A673 (cell line): ENCODE data around the gene ROBO2. TPM values are rescaled to one million over a fixed set of nuclear protein-coding genes. Genes with fewer than 3 reads are reported as not detected.

Source experiments
- BruUV-seq: library from RNA; stranded (reverse); fragments of 400-500 nt; replicated peaks from 2 replicates; lab custom pipeline; 2021; lab: Mats Ljungman, UMichigan
- CTCF ChIA-PET: fragments of 300-600 bp; sonication (Branson Sonifier 250); formaldehyde crosslinking; loops from one replicate; lab custom pipeline; 2022; ENCODE audit warnings: antibody characterized with exemption; lab: Charles Lee
- POLR2A ChIA-PET: fragments of 300-600 bp; sonication (Branson Sonifier 250); formaldehyde crosslinking; loops from one replicate; lab custom pipeline; 2022; ENCODE audit warnings: antibody characterized with exemption; ENCODE audit not compliant: low non-redundant PET; lab: Charles Lee
- DNase-seq: peaks from one replicate; pipeline ENCODE4 v3.0.0-alpha.2; 2015; ENCODE audit warnings: low spot score
- H3K27ac ChIP-seq: fragments of 200-600 bp; sonication (generic); 2 replicates; pipeline ENCODE4 v1.5.1; 2016; ENCODE audit warnings: mixed run types, low read depth, mild to moderate bottlenecking, mixed read lengths, antibody characterized with exemption, low read length; ENCODE audit not compliant: poor library complexity, severe bottlenecking
- H3K27me3 ChIP-seq: fragments of 200-600 bp; sonication (generic); replicated peaks from 2 replicates; pipeline ENCODE4 v1.6.1; 2017; ENCODE audit warnings: mixed run types, low read depth, mild to moderate bottlenecking, mixed read lengths, antibody characterized with exemption, low read length; ENCODE audit not compliant: insufficient read depth, poor library complexity
- H3K36me3 ChIP-seq: fragments of 200-600 bp; sonication (generic); 2 replicates; pipeline ENCODE4 v1.6.1; 2016; ENCODE audit warnings: mixed run types, mild to moderate bottlenecking, mixed read lengths, antibody characterized with exemption, low read length; ENCODE audit not compliant: insufficient read depth, poor library complexity, severe bottlenecking
- H3K4me1 ChIP-seq: fragments of 200-600 bp; sonication (generic); 2 replicates; pipeline ENCODE4 v1.6.1; 2017; ENCODE audit warnings: mixed run types, mild to moderate bottlenecking, mixed read lengths, antibody characterized with exemption, low read length; ENCODE audit not compliant: insufficient read depth, poor library complexity, severe bottlenecking
- H3K4me3 ChIP-seq: fragments of 200-600 bp; sonication (generic); 2 replicates; pipeline ENCODE4 v1.5.1; 2016; ENCODE audit warnings: low read depth, mixed run types, mild to moderate bottlenecking, mixed read lengths, low read length; ENCODE audit not compliant: poor library complexity, severe bottlenecking
- H3K9me3 ChIP-seq: fragments of 200-600 bp; sonication (generic); 2 replicates; pipeline ENCODE4 v1.6.1; 2016; ENCODE audit warnings: mixed run types, low read depth, mild to moderate bottlenecking, mixed read lengths, antibody characterized with exemption, low read length; ENCODE audit not compliant: poor library complexity, severe bottlenecking
- EZH2 ChIP-seq: fragments of 200-600 bp; sonication (generic); IDR thresholded peaks from 2 replicates; pipeline ENCODE4 v1.6.1; 2017; ENCODE audit warnings: borderline replicate concordance, low read depth, mild to moderate bottlenecking, mixed read lengths, antibody characterized with exemption, low read length; ENCODE audit not compliant: poor library complexity, severe bottlenecking
- intact Hi-C: fragments of 100-400 bp; cut with micrococcal nuclease; formaldehyde crosslinking; loops from one replicate; pipeline ENCODE4 v1.10.0; 2022; ENCODE audit not compliant: unreplicated experiment
- total RNA-seq: library from RNA; stranded (reverse); gene quantifications from 2 replicates; pipeline ENCODE4 v1.2.3, GENCODE V29; 2021
- TF ChIP-seq, protein P1 (sequence below): fragments of 300-800, 200-600 bp; sonication (generic); conservative IDR thresholded peaks from 2 replicates; pipeline ENCODE4 v1.5.1; 2017; ENCODE audit warnings: low read depth, mild to moderate bottlenecking, antibody characterized with exemption, low read length, moderate library complexity, mixed read lengths

ROBO2 gene
- total RNA-seq, 1 experiment from 2014 or later, result 17.5 TPM

DNA sequence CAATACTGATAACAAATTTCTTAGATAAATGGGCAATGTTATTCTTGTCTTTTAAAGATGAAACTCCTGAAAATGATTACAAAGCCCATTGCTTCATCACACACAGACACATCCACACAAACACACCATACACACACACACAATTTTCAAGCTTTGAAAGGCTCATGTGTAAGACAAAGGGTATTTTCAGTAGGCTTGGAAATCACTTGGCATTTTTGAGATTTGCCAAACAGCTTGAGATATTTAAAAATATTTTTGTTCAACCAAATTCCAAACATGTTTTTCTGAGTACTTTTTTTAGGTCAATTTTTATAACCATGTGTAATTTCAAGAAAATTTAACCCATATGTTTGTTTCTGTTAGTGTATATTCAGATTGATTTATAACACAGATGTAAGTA is 283.7 kb downstream of the ROBO2 start:
- no peak for DNase-seq
- POLR2A ChIA-PET, result no interaction called here
- intact Hi-C loops, result loop anchor here (10.0 kb wide), 1 partner anchor 101 kb away; no protein-coding TSS in a partner anchor
- peaks cover 8% of the 10 kb centered on the region for H3K4me1 ChIP-seq
- H3K36me3 ChIP-seq, result no peaks in the 10 kb centered on the region
- H3K4me3 ChIP-seq, result no peak overlapping the region
- TF ChIP-seq EZH2, result no peak
- TF ChIP-seq, protein P1, sequence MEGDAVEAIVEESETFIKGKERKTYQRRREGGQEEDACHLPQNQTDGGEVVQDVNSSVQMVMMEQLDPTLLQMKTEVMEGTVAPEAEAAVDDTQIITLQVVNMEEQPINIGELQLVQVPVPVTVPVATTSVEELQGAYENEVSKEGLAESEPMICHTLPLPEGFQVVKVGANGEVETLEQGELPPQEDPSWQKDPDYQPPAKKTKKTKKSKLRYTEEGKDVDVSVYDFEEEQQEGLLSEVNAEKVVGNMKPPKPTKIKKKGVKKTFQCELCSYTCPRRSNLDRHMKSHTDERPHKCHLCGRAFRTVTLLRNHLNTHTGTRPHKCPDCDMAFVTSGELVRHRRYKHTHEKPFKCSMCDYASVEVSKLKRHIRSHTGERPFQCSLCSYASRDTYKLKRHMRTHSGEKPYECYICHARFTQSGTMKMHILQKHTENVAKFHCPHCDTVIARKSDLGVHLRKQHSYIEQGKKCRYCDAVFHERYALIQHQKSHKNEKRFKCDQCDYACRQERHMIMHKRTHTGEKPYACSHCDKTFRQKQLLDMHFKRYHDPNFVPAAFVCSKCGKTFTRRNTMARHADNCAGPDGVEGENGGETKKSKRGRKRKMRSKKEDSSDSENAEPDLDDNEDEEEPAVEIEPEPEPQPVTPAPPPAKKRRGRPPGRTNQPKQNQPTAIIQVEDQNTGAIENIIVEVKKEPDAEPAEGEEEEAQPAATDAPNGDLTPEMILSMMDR, result no peak
- CTCF ChIA-PET, result no interaction called here
- no peaks in the 10 kb centered on the region for H3K27me3 ChIP-seq
- H3K9me3 ChIP-seq, result no peaks in the 10 kb centered on the region
- H3K27ac ChIP-seq, result no peak overlapping the region
- BruUV-seq, result no TSS peak

DNA sequence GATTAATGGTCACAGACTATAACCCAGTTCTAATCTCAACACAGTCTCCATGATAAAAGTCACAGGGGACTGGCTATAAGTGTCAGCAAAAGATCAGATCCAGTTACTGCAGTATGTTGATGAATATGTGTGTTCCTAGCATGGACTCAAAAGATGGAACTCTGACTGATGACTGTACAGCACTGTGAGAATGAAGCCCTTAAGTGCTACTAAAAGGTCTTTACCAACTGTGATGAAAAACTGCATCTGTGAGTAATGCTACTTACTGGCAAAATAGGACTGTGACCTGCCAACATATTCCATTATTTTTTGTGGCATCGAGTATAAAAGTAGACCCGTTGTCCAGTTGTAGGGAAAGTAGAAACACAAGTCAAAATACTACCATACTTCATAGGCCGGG is 284.2 kb downstream of the ROBO2 start:
- BruUV-seq, result no TSS peak
- Histone ChIP-seq H3K27me3 (no peaks in the 10 kb centered on the region), H3K4me1 (peaks cover 8% of the 10 kb centered on the region), H3K36me3 (no peaks in the 10 kb centered on the region), H3K27ac (no peak overlapping the region), H3K9me3 (no peaks in the 10 kb centered on the region), H3K4me3 (no peak overlapping the region)
- no peak for DNase-seq
- ChIA-PET CTCF (no interaction called here), POLR2A (no interaction called here)
- intact Hi-C loops, result loop anchor here (10.0 kb wide), 1 partner anchor 101 kb away; no protein-coding TSS in a partner anchor
- no peak for TF ChIP-seq EZH2
- TF ChIP-seq, protein P1, result no peak

DNA sequence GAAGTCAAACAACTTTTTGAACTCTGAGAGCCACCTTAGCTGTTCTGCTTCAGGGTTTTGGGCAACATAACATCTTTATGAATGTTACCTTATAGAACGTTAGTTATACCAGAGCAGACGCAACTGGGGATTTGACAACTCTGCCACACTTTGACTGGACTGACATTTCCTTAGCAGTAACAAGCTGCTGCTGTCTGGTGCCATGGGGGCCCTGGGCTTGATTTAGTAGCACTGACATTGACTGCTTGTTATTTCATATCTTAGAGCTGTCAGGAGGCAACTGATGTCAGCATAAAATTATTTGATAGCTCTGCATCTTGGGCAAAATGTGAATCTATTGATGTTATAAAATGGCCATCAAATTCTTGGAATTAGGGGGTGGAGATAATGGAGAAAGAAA is 285.4 kb downstream of the ROBO2 start:
- no TSS peak for BruUV-seq
- no peak for DNase-seq
- no peak for TF ChIP-seq EZH2
- TF ChIP-seq, protein P1, result no peak
- Histone ChIP-seq H3K4me3 (no peak overlapping the region), H3K9me3 (no peaks in the 10 kb centered on the region), H3K4me1 (peaks cover 2% of the 10 kb centered on the region), H3K36me3 (no peaks in the 10 kb centered on the region), H3K27ac (no peak overlapping the region), H3K27me3 (no peaks in the 10 kb centered on the region)
- ChIA-PET CTCF (no interaction called here), POLR2A (no interaction called here)
- intact Hi-C loops, result loop anchor here (10.0 kb wide), 1 partner anchor 100 kb away; no protein-coding TSS in a partner anchor
